ENCODE results near the gene SPATA32. TPM values are rescaled to one million over a fixed set of nuclear protein-coding genes. Genes with fewer than 3 reads are reported as not detected.

SPATA32 gene
- total RNA-seq, 1 donor = 0.27 TPM

GRCh38 chr17:45248132-45248957 lies 13.5 kb downstream of the SPATA32 start:
- DNase-seq (ENCODE audit: low read depth in 2 of 3, low spot score in 2 of 3) = peak in 2 of 3 donors; percentile 48 to 65

- peak; percentile 82 to 88 (median 86) for DNase-seq (ENCODE audit: low read depth in 2 of 3, low spot score in 2 of 3)
Observed at GRCh38 chr17:45247429-45248131, 14.3 kb downstream of the SPATA32 start.

GRCh38 chr17:45246861-45247428 lies 14.9 kb downstream of the SPATA32 start:
- DNase-seq (ENCODE audit: low read depth in 2 of 3, low spot score in 2 of 3) = peak in 1 of 3 donors; percentile 61

- DNase-seq (ENCODE audit: low read depth in 2 of 3, low spot score in 2 of 3) = no peak
Observed at GRCh38 chr17:45246338-45246737, 15.6 kb downstream of the SPATA32 start.

- DNase-seq (ENCODE audit: low read depth in 2 of 3, low spot score in 2 of 3) = no peak
Observed at GRCh38 chr17:45244725-45245656, 16.9 kb downstream of the SPATA32 start.

- no peak for DNase-seq (ENCODE audit: low read depth in 2 of 3, low spot score in 2 of 3)
Observed at GRCh38 chr17:45243750-45244149, 18.1 kb downstream of the SPATA32 start.

- DNase-seq (ENCODE audit: low read depth in 2 of 3, low spot score in 2 of 3) = no peak
Observed at GRCh38 chr17:45242029-45242414, 19.9 kb downstream of the SPATA32 start.

- no peak for DNase-seq (ENCODE audit: low read depth in 2 of 3, low spot score in 2 of 3)
Observed at GRCh38 chr17:45241328-45242028, 20.4 kb downstream of the SPATA32 start.

GRCh38 chr17:45240905-45241327 lies 21.0 kb downstream of the SPATA32 start:
- no peak for DNase-seq (ENCODE audit: low read depth in 2 of 3, low spot score in 2 of 3)

- DNase-seq (ENCODE audit: low read depth in 2 of 3, low spot score in 2 of 3) = no peak
Observed at GRCh38 chr17:45238155-45238774, 23.6 kb downstream of the SPATA32 start.

- DNase-seq (ENCODE audit: low read depth in 2 of 3, low spot score in 2 of 3) = no peak
Observed at GRCh38 chr17:45237686-45238085, 24.2 kb downstream of the SPATA32 start.

- DNase-seq (ENCODE audit: low read depth in 2 of 3, low spot score in 2 of 3) = no peak
Observed at GRCh38 chr17:45236282-45236606, 25.6 kb downstream of the SPATA32 start.

GRCh38 chr17:45235416-45236281 lies 26.2 kb downstream of the SPATA32 start:
- DNase-seq (ENCODE audit: low read depth in 2 of 3, low spot score in 2 of 3) = peak; percentile 71 to 84 (median 73)

GRCh38 chr17:45234641-45235415 lies 27.1 kb downstream of the SPATA32 start:
- peak in 2 of 3 donors; percentile 56 to 63 for DNase-seq (ENCODE audit: low read depth in 2 of 3, low spot score in 2 of 3)

GRCh38 chr17:45233423-45233924 lies 28.4 kb downstream of the SPATA32 start:
- no peak for DNase-seq (ENCODE audit: low read depth in 2 of 3, low spot score in 2 of 3)

- no peak for DNase-seq (ENCODE audit: low read depth in 2 of 3, low spot score in 2 of 3)
Observed at GRCh38 chr17:45232514-45233422, 29.1 kb downstream of the SPATA32 start.

All from hematopoietic multipotent progenitor cell (in vitro differentiated cells).